ENCODE results near the gene FUBP3.

FUBP3 gene

DNA sequence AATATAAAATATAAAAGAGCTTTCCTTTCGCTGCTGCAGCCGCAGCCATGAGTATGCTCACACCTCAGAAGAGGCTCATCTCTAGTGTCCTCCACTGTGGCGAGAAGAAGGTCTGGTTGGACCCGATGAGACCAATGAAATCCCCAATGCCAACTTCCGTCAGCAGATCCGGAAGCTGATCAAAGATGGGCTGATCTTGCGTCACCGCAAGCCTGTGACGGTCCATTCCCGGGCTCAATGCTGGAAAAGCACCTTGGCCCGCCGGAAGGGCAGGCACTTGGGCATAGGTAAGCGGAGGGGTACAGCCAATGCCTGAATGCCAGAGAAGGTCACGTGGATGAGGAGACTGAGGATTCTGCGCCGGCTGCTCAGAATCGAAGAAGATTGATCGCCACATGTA, 72.4 kb downstream of the FUBP3 start:
- peaks cover 18% of the 10 kb centered on the region for H3K27me3 ChIP-seq (ENCODE audit: insufficient read depth, poor library complexity, severe bottlenecking)
- no peak overlapping the region for H3K27ac ChIP-seq (replicated peaks)
- TF ChIP-seq, protein P1, sequence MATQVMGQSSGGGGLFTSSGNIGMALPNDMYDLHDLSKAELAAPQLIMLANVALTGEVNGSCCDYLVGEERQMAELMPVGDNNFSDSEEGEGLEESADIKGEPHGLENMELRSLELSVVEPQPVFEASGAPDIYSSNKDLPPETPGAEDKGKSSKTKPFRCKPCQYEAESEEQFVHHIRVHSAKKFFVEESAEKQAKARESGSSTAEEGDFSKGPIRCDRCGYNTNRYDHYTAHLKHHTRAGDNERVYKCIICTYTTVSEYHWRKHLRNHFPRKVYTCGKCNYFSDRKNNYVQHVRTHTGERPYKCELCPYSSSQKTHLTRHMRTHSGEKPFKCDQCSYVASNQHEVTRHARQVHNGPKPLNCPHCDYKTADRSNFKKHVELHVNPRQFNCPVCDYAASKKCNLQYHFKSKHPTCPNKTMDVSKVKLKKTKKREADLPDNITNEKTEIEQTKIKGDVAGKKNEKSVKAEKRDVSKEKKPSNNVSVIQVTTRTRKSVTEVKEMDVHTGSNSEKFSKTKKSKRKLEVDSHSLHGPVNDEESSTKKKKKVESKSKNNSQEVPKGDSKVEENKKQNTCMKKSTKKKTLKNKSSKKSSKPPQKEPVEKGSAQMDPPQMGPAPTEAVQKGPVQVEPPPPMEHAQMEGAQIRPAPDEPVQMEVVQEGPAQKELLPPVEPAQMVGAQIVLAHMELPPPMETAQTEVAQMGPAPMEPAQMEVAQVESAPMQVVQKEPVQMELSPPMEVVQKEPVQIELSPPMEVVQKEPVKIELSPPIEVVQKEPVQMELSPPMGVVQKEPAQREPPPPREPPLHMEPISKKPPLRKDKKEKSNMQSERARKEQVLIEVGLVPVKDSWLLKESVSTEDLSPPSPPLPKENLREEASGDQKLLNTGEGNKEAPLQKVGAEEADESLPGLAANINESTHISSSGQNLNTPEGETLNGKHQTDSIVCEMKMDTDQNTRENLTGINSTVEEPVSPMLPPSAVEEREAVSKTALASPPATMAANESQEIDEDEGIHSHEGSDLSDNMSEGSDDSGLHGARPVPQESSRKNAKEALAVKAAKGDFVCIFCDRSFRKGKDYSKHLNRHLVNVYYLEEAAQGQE (IDR thresholded peaks at IDR 0.05; ENCODE audit: insufficient replicate concordance, low read depth): no peak
- TF ChIP-seq, protein P2, sequence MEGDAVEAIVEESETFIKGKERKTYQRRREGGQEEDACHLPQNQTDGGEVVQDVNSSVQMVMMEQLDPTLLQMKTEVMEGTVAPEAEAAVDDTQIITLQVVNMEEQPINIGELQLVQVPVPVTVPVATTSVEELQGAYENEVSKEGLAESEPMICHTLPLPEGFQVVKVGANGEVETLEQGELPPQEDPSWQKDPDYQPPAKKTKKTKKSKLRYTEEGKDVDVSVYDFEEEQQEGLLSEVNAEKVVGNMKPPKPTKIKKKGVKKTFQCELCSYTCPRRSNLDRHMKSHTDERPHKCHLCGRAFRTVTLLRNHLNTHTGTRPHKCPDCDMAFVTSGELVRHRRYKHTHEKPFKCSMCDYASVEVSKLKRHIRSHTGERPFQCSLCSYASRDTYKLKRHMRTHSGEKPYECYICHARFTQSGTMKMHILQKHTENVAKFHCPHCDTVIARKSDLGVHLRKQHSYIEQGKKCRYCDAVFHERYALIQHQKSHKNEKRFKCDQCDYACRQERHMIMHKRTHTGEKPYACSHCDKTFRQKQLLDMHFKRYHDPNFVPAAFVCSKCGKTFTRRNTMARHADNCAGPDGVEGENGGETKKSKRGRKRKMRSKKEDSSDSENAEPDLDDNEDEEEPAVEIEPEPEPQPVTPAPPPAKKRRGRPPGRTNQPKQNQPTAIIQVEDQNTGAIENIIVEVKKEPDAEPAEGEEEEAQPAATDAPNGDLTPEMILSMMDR (IDR thresholded peaks at IDR 0.05; ENCODE audit: insufficient read depth, low read length): no peak
- TF ChIP-seq SPI1 (IDR thresholded peaks at IDR 0.05; ENCODE audit: borderline replicate concordance, low read depth): no peak
- no peak for TF ChIP-seq GABPA (IDR thresholded peaks at IDR 0.05; ENCODE audit: low read depth)
- TF ChIP-seq POLR2AphosphoS5 (IDR thresholded peaks at IDR 0.05; ENCODE audit: low read depth): no peak
- DNase-seq (ENCODE audit: low read depth in 1 of 2, low spot score in 1 of 2): no peak
- no peak overlapping the region for H3K4me3 ChIP-seq (replicated peaks; ENCODE audit: insufficient read depth, low read length)

DNA sequence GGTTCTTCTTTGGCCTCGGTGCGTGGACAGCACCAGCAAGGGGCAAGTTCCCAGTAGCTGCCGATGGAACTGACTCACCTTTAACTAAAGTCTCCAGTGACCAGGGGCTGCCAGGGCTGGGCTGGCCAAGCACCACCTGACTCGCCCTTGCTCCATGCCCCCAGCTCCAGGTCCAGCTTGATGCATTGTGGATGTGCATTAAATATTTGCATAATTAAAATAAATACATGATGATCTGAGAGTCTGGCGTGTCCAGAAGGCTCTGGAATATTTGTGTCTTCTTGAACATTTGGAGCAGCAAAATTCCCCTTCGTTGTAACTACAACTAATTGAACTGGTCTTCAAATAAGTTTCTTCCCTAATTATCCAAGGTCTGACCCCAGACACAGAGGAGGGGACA, 75.5 kb downstream of the FUBP3 start:
- Histone ChIP-seq H3K27ac (replicated peaks) (no peak overlapping the region), H3K4me3 (replicated peaks; ENCODE audit: insufficient read depth, low read length) (no peak overlapping the region), H3K27me3 (ENCODE audit: insufficient read depth, poor library complexity, severe bottlenecking) (peaks cover 41% of the 10 kb centered on the region)
- no peak for DNase-seq (ENCODE audit: low read depth in 1 of 2, low spot score in 1 of 2)
- TF ChIP-seq, protein P1 (IDR thresholded peaks at IDR 0.05; ENCODE audit: insufficient replicate concordance, low read depth): no peak
- TF ChIP-seq GABPA (IDR thresholded peaks at IDR 0.05; ENCODE audit: low read depth): no peak
- TF ChIP-seq POLR2AphosphoS5 (IDR thresholded peaks at IDR 0.05; ENCODE audit: low read depth): no peak
- TF ChIP-seq, protein P2 (IDR thresholded peaks at IDR 0.05; ENCODE audit: insufficient read depth, low read length): no peak
- no peak for TF ChIP-seq SPI1 (IDR thresholded peaks at IDR 0.05; ENCODE audit: borderline replicate concordance, low read depth)

DNA sequence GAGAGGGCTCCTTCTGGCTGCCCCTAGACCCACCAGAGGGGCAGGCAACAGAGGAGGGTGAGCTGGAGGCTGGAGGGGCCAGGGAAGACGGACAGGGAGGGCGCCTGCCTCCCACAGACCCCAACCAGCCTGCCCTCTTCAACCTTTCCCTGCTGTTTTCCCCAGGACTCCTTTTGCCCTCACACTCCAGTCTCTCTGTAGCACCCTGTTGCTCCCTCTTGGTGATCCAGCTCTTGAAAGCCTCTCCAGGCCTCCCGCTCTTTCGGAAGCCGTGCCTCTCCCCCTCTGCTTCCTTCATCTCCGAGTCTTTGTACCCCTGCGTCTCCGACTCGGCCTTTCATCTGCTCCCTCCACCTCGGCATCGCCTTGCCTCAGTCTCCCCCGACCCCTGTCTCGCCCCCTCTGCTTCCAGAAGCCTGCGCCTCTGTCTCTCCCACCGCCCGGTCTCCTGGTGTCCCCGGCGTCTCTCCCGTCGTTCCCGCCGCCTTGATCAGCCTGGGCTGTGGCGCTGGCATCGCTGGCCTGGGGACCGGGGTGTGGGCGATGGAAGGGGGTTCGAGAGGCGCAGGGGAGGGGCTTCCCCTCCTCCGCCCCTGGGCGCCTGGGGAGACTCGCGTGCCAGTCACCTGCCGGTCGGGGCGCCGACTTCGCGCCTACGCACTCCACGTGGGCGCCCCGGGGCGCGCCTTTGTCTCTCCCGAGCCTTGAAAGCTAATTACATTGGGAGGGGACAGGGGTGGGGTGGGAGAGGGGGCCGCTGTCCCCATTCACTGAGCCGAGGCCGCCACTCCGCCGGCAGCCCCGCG, 79.7 kb downstream of the FUBP3 start:
- Histone ChIP-seq H3K4me3 (replicated peaks; ENCODE audit: insufficient read depth, low read length) (no peak overlapping the region), H3K27me3 (ENCODE audit: insufficient read depth, poor library complexity, severe bottlenecking) (peaks cover 73% of the 10 kb centered on the region), H3K27ac (replicated peaks) (no peak overlapping the region)
- no peak for DNase-seq (ENCODE audit: low read depth in 1 of 2, low spot score in 1 of 2)
- TF ChIP-seq GABPA (IDR thresholded peaks at IDR 0.05; ENCODE audit: low read depth): no peak
- TF ChIP-seq SPI1 (IDR thresholded peaks at IDR 0.05; ENCODE audit: borderline replicate concordance, low read depth): no peak
- TF ChIP-seq, protein P1 (IDR thresholded peaks at IDR 0.05; ENCODE audit: insufficient replicate concordance, low read depth): no peak
- TF ChIP-seq, protein P2 (IDR thresholded peaks at IDR 0.05; ENCODE audit: insufficient read depth, low read length): no peak
- TF ChIP-seq POLR2AphosphoS5 (IDR thresholded peaks at IDR 0.05; ENCODE audit: low read depth): no peak
